Upper lobe of left lung (tissue), 6 donors: ENCODE results near the gene FNIP1. TPM values are rescaled to one million over a fixed set of nuclear protein-coding genes. Genes with fewer than 3 reads are reported as not detected.

Source experiments
- ATAC-seq, 2 donors: fragments of 200-7000 bp; cut with Tn5 transposase; one replicate each; pipeline ENCODE4 v1.9.1; 2022; ENCODE audit warnings: mild to moderate bottlenecking in 2 of 2, moderate library complexity in 2 of 2; ENCODE audit not compliant: low FRiP score in 2 of 2
- DNase-seq, 2 donors: peaks; one replicate each; pipeline ENCODE4 v3.0.0-alpha.2; 2019 to 2020
- H3K27ac ChIP-seq, 4 donors: fragments of 200-600 bp; sonication (generic); one replicate each; pipeline ENCODE4 v1.5.1; 2016 to 2019
- H3K27me3 ChIP-seq, 4 donors: fragments of 200-600 bp; sonication (generic); one replicate each; pipeline ENCODE4 v1.5.1; 2017 to 2019
- H3K36me3 ChIP-seq, 4 donors: fragments of 200-600 bp; sonication (generic); one replicate each; pipeline ENCODE4 v1.5.1; 2016 to 2019
- H3K4me1 ChIP-seq, 4 donors: fragments of 200-600 bp; sonication (generic); one replicate each; pipeline ENCODE4 v1.5.1; 2018 to 2019
- H3K4me3 ChIP-seq, 4 donors: fragments of 200-600 bp; sonication (generic); one replicate each; pipeline ENCODE4 v1.5.1; 2017 to 2019; ENCODE audit warnings: mild to moderate bottlenecking in 2 of 4, moderate library complexity in 1 of 4
- H3K9me3 ChIP-seq, 4 donors: fragments of 200-600 bp; sonication (generic); one replicate each; pipeline ENCODE4 v1.5.1; 2018 to 2019
- EP300 ChIP-seq, 4 donors: sonication (generic); formaldehyde crosslinking; IDR thresholded peaks; one replicate each; pipeline ENCODE4 v1.5.1; 2017; ENCODE audit warnings: antibody characterized with exemption in 4 of 4, control low read depth in 2 of 4
- POLR2A ChIP-seq, 4 donors: fragments of 450-650 bp; IDR thresholded peaks; one replicate each; pipeline ENCODE4 v1.5.1; 2016 to 2017; ENCODE audit warnings: antibody characterized with exemption in 4 of 4, mild to moderate bottlenecking in 2 of 4
- POLR2AphosphoS5 ChIP-seq, 2 donors: sonication (generic); formaldehyde crosslinking; IDR thresholded peaks; one replicate each; pipeline ENCODE4 v1.5.1; 2017; ENCODE audit warnings: antibody characterized with exemption in 2 of 2
- WGBS, 2 donors: methylation state at CpG; one replicate each; pipeline ENCODE4 v1.1.5; 2017 to 2018; 5-methylcytosine and 5-hydroxymethylcytosine counted together
- total RNA-seq, 6 donors: library from RNA; depleted of rRNA in 4 of 6; stranded (reverse); fragments of >200 nt in 4 of 6; gene quantifications; one replicate each; pipeline versions ENCODE4 v1.1.0 to v1.2.1, GENCODE V29; 2016 to 2021
- TF ChIP-seq, protein P1 (sequence below), 6 experiments: fragments of 450-650 bp in 4 of 6; fragments of 200-600 bp in 2 of 6; sonication (generic) in 2 of 6; IDR thresholded peaks; one replicate each; pipeline ENCODE4 v1.5.1; 2016 to 2019; ENCODE audit warnings: antibody characterized with exemption in 6 of 6
- donor health status: DM: no; HTN: no; CAD: no; lungs with moderate emphysema.
- donor health status: DM: no; HTN: yes; CAD: no; lungs with severe emphysema.

The FNIP1 gene
- total RNA-seq, 6 donors from 2014 or later: 34.4 to 58.7 (median 42.3) TPM

DNA sequence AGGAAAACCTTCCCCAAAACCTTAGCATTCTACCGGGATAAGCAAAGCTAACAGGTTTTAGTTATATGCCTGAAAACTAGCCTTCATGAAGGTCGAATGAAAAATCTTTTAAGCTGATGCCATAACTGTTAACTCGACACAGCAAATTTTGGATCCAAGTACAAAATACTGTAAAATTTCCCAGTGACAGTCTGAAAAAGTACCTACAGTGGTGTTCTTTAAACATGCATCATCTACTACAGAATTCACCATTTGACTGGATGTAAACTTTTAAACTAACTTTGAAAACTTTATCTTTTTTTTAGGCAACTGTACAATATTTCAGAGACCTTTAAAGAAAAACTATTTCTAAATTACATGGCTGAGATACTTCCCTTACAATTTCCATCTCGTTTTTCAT lies 162.6 kb downstream of the FNIP1 start:
- Histone ChIP-seq H3K4me3 (peak overlapping the region; percentile 64 to 75 (median 68)), H3K27me3 (no peaks in the 10 kb centered on the region), H3K4me1 (peaks cover 37 to 55% (median 41%) of the 10 kb centered on the region in 4 donors), H3K9me3 (no peaks in the 10 kb centered on the region), H3K27ac (peak overlapping the region; percentile 96 to 100 (median 98)), H3K36me3 (no peaks in the 10 kb centered on the region)
- no peak for TF ChIP-seq EP300 (IDR thresholded peaks at IDR 0.05)
- TF ChIP-seq, protein P1, sequence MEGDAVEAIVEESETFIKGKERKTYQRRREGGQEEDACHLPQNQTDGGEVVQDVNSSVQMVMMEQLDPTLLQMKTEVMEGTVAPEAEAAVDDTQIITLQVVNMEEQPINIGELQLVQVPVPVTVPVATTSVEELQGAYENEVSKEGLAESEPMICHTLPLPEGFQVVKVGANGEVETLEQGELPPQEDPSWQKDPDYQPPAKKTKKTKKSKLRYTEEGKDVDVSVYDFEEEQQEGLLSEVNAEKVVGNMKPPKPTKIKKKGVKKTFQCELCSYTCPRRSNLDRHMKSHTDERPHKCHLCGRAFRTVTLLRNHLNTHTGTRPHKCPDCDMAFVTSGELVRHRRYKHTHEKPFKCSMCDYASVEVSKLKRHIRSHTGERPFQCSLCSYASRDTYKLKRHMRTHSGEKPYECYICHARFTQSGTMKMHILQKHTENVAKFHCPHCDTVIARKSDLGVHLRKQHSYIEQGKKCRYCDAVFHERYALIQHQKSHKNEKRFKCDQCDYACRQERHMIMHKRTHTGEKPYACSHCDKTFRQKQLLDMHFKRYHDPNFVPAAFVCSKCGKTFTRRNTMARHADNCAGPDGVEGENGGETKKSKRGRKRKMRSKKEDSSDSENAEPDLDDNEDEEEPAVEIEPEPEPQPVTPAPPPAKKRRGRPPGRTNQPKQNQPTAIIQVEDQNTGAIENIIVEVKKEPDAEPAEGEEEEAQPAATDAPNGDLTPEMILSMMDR (IDR thresholded peaks at IDR 0.05): no peak
- no peak for TF ChIP-seq POLR2AphosphoS5 (IDR thresholded peaks at IDR 0.05)
- no peak for TF ChIP-seq POLR2A (IDR thresholded peaks at IDR 0.05)
- no peak for DNase-seq
- no peak for ATAC-seq
- WGBS, 2 donors: 1 to 4% methylated on average over 4 of the region's 4 CpGs

DNA sequence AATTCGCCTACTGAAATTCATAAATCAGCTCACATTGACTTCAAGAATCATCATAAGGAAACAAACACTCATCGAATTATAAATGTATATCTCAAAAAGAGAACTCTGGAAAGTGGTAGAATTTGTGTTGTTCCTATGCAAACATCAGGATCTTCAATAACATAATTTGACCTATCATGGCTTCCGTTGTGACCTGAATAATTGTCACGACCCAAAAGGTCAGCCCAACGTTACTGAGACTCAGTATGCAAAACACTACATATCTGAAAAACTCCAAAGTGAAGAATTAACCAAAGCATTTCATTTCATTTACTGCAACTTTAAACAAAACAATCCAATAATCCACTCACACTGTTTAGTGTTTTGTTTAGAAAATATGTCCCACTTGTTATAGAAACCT lies 163.0 kb downstream of the FNIP1 start:
- 41 to 52% methylated on average over 5 of the region's 5 CpGs for WGBS, 2 donors
- H3K4me3 ChIP-seq: peak overlapping the region in 3 of 4 donors; percentile 64 to 75 (median 64)
- H3K9me3 ChIP-seq: no peaks in the 10 kb centered on the region
- H3K36me3 ChIP-seq: no peaks in the 10 kb centered on the region
- TF ChIP-seq POLR2AphosphoS5 (IDR thresholded peaks at IDR 0.05) (no peak), POLR2A (IDR thresholded peaks at IDR 0.05) (no peak), EP300 (IDR thresholded peaks at IDR 0.05) (no peak)
- TF ChIP-seq, protein P1 (IDR thresholded peaks at IDR 0.05): no peak
- no peak for ATAC-seq
- peak overlapping the region; percentile 96 to 100 (median 98) for H3K27ac ChIP-seq
- H3K27me3 ChIP-seq: no peaks in the 10 kb centered on the region
- DNase-seq: no peak
- peaks cover 36 to 59% (median 39%) of the 10 kb centered on the region in 4 donors for H3K4me1 ChIP-seq

DNA sequence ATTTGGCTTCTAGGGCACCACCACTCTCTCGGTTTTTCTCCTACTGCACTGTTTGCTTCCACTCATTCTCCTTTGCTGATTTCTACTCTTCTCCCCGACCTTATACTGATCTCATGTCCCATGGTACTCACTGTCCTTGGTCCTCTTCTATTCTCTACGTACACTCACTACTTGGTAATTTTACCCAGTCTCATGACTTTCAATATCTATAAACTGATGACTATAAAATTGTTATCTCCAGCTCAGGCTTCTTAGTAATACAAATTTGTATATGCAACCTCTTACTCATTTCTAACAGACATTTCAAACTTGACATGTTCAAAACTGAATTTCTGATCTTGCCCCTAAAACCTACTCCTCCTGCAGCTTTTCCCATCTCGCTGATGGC lies 165.9 kb downstream of the FNIP1 start:
- Histone ChIP-seq H3K36me3 (no peaks in the 10 kb centered on the region), H3K4me3 (no peak overlapping the region), H3K27me3 (no peaks in the 10 kb centered on the region), H3K27ac (no peak overlapping the region), H3K4me1 (peaks cover 27 to 56% (median 36%) of the 10 kb centered on the region in 4 donors), H3K9me3 (no peaks in the 10 kb centered on the region)
- DNase-seq (no peak), ATAC-seq (no peak)
- TF ChIP-seq POLR2A (IDR thresholded peaks at IDR 0.05) (no peak), EP300 (IDR thresholded peaks at IDR 0.05) (no peak), POLR2AphosphoS5 (IDR thresholded peaks at IDR 0.05) (no peak)
- TF ChIP-seq, protein P1 (IDR thresholded peaks at IDR 0.05): no peak
- WGBS, 2 donors: 84% methylated on average over 4 of the region's 4 CpGs

DNA sequence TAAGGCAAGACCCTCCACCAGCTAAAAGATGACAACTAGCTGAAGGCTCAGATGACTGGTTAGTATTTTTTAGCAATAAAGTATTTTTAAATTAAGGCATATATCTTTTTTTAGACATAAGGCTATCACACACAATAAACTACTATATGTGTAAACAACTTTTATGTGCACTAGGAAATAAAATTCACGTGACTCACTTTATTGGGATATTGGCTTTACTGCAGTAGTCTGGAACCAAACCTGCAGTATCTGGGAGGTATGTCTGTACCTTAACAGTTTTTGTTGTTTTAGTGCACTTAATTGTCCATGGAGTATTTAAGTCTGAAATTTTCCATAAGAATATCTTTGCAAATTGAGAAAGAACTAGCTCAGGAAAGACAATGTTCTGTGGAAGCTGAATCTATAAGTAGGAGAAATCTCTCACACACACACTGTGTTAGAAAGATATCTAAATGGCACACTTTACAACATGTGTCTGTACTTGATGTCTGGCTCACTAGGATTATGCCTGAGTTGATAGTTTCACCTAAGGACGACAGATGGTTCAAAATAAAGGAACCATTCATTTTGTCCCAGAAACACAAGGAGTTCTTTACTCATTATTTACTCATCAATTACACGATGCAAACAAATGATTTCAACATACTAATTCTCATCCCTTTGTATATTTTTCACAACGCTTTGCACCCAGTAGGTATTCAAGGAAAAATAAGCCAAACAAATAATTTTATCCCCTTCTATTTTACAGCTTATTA lies 166.4 kb downstream of the FNIP1 start:
- no peak for ATAC-seq
- Histone ChIP-seq H3K4me3 (no peak overlapping the region), H3K27me3 (no peaks in the 10 kb centered on the region), H3K27ac (no peak overlapping the region), H3K9me3 (no peaks in the 10 kb centered on the region), H3K4me1 (peaks cover 27 to 55% (median 36%) of the 10 kb centered on the region in 4 donors), H3K36me3 (no peaks in the 10 kb centered on the region)
- DNase-seq: no peak
- TF ChIP-seq, protein P1 (IDR thresholded peaks at IDR 0.05): no peak
- TF ChIP-seq POLR2A (IDR thresholded peaks at IDR 0.05): no peak
- TF ChIP-seq POLR2AphosphoS5 (IDR thresholded peaks at IDR 0.05): no peak
- TF ChIP-seq EP300 (IDR thresholded peaks at IDR 0.05): no peak
- 60 to 66% methylated on average over 4 of the region's 4 CpGs for WGBS, 2 donors

DNA sequence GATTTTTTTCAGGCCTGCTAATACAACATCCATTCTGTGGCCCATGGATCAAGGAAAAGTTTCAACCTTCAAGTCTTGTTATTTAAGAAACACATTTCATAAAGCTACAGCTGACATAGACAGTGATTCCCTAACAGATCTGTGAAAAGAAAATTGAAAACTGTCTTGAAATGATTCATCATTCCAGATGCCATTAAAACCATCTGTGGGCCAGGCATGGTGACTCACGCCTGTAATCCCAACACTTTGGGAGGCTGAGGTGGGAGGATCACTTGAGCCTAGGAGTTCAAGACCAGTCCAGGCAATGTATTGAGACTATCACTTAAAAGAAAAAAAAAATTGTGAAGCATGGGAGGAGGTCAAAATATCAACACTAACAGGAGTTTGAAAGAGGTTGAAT lies 167.8 kb downstream of the FNIP1 start:
- ATAC-seq (no peak), DNase-seq (no peak)
- Histone ChIP-seq H3K9me3 (no peaks in the 10 kb centered on the region), H3K4me1 (peaks cover 27 to 53% (median 36%) of the 10 kb centered on the region in 4 donors), H3K36me3 (no peaks in the 10 kb centered on the region), H3K4me3 (no peak overlapping the region), H3K27me3 (no peaks in the 10 kb centered on the region), H3K27ac (no peak overlapping the region)
- WGBS, 2 donors: 90 to 100% methylated on average over 1 of the region's 1 CpG
- TF ChIP-seq, protein P1 (IDR thresholded peaks at IDR 0.05): no peak
- TF ChIP-seq POLR2A (IDR thresholded peaks at IDR 0.05) (no peak), POLR2AphosphoS5 (IDR thresholded peaks at IDR 0.05) (no peak), EP300 (IDR thresholded peaks at IDR 0.05) (no peak)
